Activated CD8-positive, alpha-beta T cell treated with anti-CD3 and anti-CD28 coated beads for 36 hours (primary cell): ENCODE measurements around the gene QSOX1. TPM values are rescaled to one million over a fixed set of nuclear protein-coding genes. Genes with fewer than 3 reads are reported as not detected.

Source experiments
- ATAC-seq: fragments of 200-7000 bp; cut with Tn5 transposase; one replicate; pipeline ENCODE4 v1.10.0; 2021; ENCODE audit warnings: mild to moderate bottlenecking, moderate library complexity
- CTCF ChIA-PET: fragments of 350-600 bp; sonication (Branson Sonifier 250); formaldehyde crosslinking; loops from one replicate; lab custom pipeline; 2021; ENCODE audit warnings: antibody characterized with exemption; lab: Charles Lee
- POLR2A ChIA-PET: fragments of 350-600 bp; sonication (Branson Sonifier 250); formaldehyde crosslinking; loops from one replicate; lab custom pipeline; 2021; ENCODE audit warnings: antibody characterized with exemption; lab: Charles Lee
- DNase-seq: peaks from one replicate; pipeline ENCODE4 v3.0.0-alpha.2; 2020
- H3K27ac Mint-ChIP-seq: one replicate; pipeline ENCODE4 v1.8.0; 2021; ENCODE audit warnings: mild to moderate bottlenecking, mixed read lengths
- H3K27me3 Mint-ChIP-seq: one replicate; pipeline ENCODE4 v1.8.0; 2021; ENCODE audit warnings: mixed read lengths
- H3K36me3 Mint-ChIP-seq: one replicate; pipeline ENCODE4 v1.8.0; 2021; ENCODE audit warnings: low read depth, mixed read lengths
- H3K4me1 Mint-ChIP-seq: one replicate; pipeline ENCODE4 v1.8.0; 2021; ENCODE audit warnings: low read depth, mixed read lengths
- H3K4me3 Mint-ChIP-seq: one replicate; pipeline ENCODE4 v1.8.0; 2021; ENCODE audit warnings: mild to moderate bottlenecking, moderate library complexity, mixed read lengths
- H3K9me3 Mint-ChIP-seq: one replicate; pipeline ENCODE4 v1.8.0; 2021; ENCODE audit warnings: mixed read lengths
- CTCF ChIP-seq: fragments of 200-600 bp; IDR thresholded peaks from one replicate; pipeline ENCODE4 v1.8.0; 2022; ENCODE audit warnings: antibody characterized with exemption, mild to moderate bottlenecking
- intact Hi-C: fragments of 100-400 bp; cut with micrococcal nuclease; formaldehyde crosslinking; loops from one replicate; pipeline ENCODE4 v1.10.0; 2022
- total RNA-seq, 2 experiments: library from RNA; stranded (reverse); gene quantifications; one replicate each; pipeline ENCODE4 v1.2.3, GENCODE V29; 2021

Gene QSOX1
- total RNA-seq, 2 experiments from 2014 or later: 32.2 to 33.9 TPM

GRCh38 chr1:180116964-180117763 lies 37.5 kb upstream of the QSOX1 start:
- intact Hi-C loops: no loop called here
- POLR2A ChIA-PET: no interaction called here
- DNase-seq (no peak), ATAC-seq (no peak)
- no peaks in the 10 kb centered on the region for H3K4me1 Mint-ChIP-seq
- no peak for TF ChIP-seq CTCF
- no peak overlapping the region for H3K4me3 Mint-ChIP-seq
- CTCF ChIA-PET: no interaction called here
- H3K9me3 Mint-ChIP-seq: no peaks in the 10 kb centered on the region
- no peak overlapping the region for H3K27ac Mint-ChIP-seq
- peaks cover 12% of the 10 kb centered on the region for H3K36me3 Mint-ChIP-seq
- H3K27me3 Mint-ChIP-seq: no peaks in the 10 kb centered on the region

GRCh38 chr1:180117764-180118116 lies 36.9 kb upstream of the QSOX1 start:
- POLR2A ChIA-PET: no interaction called here
- H3K4me1 Mint-ChIP-seq: no peaks in the 10 kb centered on the region
- no peak for DNase-seq
- intact Hi-C loops: no loop called here
- H3K4me3 Mint-ChIP-seq: no peak overlapping the region
- no peak overlapping the region for H3K27ac Mint-ChIP-seq
- no peaks in the 10 kb centered on the region for H3K9me3 Mint-ChIP-seq
- H3K36me3 Mint-ChIP-seq: peaks cover 12% of the 10 kb centered on the region
- no peak for ATAC-seq
- CTCF ChIA-PET: no interaction called here
- H3K27me3 Mint-ChIP-seq: no peaks in the 10 kb centered on the region
- TF ChIP-seq CTCF: no peak

GRCh38 chr1:180119837-180120236 lies 34.8 kb upstream of the QSOX1 start:
- ChIA-PET CTCF (no interaction called here), POLR2A (interaction anchor here (1.1 kb wide), 1 partner anchor 61 kb away, joined by 4 read pairs; no protein-coding TSS in a partner anchor)
- Mint-ChIP-seq H3K4me1 (no peaks in the 10 kb centered on the region), H3K4me3 (no peak overlapping the region), H3K36me3 (peaks cover 12% of the 10 kb centered on the region), H3K27ac (no peak overlapping the region), H3K9me3 (no peaks in the 10 kb centered on the region), H3K27me3 (no peaks in the 10 kb centered on the region)
- ATAC-seq: no peak
- TF ChIP-seq CTCF: no peak
- no peak for DNase-seq
- intact Hi-C loops: no loop called here

GRCh38 chr1:180123463-180123936 lies 31.2 kb upstream of the QSOX1 start:
- ChIA-PET CTCF (interaction anchor here (1.3 to 1.4 kb wide), 3 partner anchors 10 to 90 kb away, joined by 3 read pairs; no protein-coding TSS in a partner anchor), POLR2A (interaction anchor here (0.6 kb wide), 1 partner anchor 29 kb away, joined by 3 read pairs; no protein-coding TSS in a partner anchor)
- Mint-ChIP-seq H3K27ac (no peak overlapping the region), H3K4me3 (no peak overlapping the region), H3K27me3 (no peaks in the 10 kb centered on the region), H3K4me1 (peaks cover 5% of the 10 kb centered on the region), H3K9me3 (no peaks in the 10 kb centered on the region), H3K36me3 (no peaks in the 10 kb centered on the region)
- intact Hi-C loops: no loop called here
- ATAC-seq (no peak), DNase-seq (peak; percentile 19)
- no peak for TF ChIP-seq CTCF

GRCh38 chr1:180130651-180131050 lies 24.0 kb upstream of the QSOX1 start:
- H3K9me3 Mint-ChIP-seq: no peaks in the 10 kb centered on the region
- H3K4me3 Mint-ChIP-seq: no peak overlapping the region
- no peaks in the 10 kb centered on the region for H3K36me3 Mint-ChIP-seq
- TF ChIP-seq CTCF: no peak
- intact Hi-C loops: no loop called here
- H3K4me1 Mint-ChIP-seq: peaks cover 13% of the 10 kb centered on the region
- no peak overlapping the region for H3K27ac Mint-ChIP-seq
- H3K27me3 Mint-ChIP-seq: peaks cover 10% of the 10 kb centered on the region
- ChIA-PET CTCF (no interaction called here), POLR2A (no interaction called here)
- DNase-seq (no peak), ATAC-seq (no peak)
